Measurements from ENCODE around the gene LAMC1.

DNA sequence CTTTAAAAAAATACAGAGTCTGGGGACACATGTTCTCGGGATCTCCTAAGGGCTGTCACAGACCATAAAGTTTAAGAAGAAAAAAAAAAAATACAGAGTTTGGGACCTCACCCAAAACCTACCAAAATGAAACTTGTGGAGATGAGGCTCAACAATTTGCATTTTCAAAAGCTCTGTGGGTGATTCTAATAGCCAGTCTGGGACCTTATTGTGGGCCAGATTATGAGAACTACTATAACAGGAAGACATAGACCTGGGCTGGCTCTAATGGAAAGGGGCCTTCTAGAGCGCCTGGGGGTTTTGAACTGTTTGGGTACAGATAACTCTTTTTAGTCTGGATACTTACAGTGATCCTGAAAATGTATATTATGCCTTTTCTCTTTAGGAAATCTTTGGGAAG, 69.1 kb downstream of the LAMC1 start:
- TF ChIP-seq, protein P1, sequence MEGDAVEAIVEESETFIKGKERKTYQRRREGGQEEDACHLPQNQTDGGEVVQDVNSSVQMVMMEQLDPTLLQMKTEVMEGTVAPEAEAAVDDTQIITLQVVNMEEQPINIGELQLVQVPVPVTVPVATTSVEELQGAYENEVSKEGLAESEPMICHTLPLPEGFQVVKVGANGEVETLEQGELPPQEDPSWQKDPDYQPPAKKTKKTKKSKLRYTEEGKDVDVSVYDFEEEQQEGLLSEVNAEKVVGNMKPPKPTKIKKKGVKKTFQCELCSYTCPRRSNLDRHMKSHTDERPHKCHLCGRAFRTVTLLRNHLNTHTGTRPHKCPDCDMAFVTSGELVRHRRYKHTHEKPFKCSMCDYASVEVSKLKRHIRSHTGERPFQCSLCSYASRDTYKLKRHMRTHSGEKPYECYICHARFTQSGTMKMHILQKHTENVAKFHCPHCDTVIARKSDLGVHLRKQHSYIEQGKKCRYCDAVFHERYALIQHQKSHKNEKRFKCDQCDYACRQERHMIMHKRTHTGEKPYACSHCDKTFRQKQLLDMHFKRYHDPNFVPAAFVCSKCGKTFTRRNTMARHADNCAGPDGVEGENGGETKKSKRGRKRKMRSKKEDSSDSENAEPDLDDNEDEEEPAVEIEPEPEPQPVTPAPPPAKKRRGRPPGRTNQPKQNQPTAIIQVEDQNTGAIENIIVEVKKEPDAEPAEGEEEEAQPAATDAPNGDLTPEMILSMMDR (optimal IDR thresholded peaks at IDR 0.05 in 1 of 3, IDR thresholded peaks at IDR 0.05 in 1 of 3, conservative IDR thresholded peaks at IDR 0.05 in 1 of 3; ENCODE audit: extremely low read depth in 1 of 3, insufficient read depth in 2 of 3, low read length in 3 of 3) = no peak
- no peak for TF ChIP-seq EZH2 (IDR thresholded peaks at IDR 0.05; ENCODE audit: low read length)

All from keratinocyte (primary cell).